Activated CD4-positive, alpha-beta T cell treated with anti-CD3 and anti-CD28 coated beads, Interleukin-2, Interleukin-4, amounts not matched to agents 100 ng/mL and 50 ng/mL, durations not matched to agents 16 hours and 8 hours (primary cell): ENCODE results near the gene NID1.
"Not testable (repeated sequence)": the region's sequence is repeated elsewhere in the genome, so short reads cannot be mapped to it uniquely, and the experiment has no call there.

Source experiments
- DNase-seq: peaks from one replicate; pipeline ENCODE4 v3.0.0-alpha.2; 2020; ENCODE audit warnings: low spot score

NID1 gene

DNA sequence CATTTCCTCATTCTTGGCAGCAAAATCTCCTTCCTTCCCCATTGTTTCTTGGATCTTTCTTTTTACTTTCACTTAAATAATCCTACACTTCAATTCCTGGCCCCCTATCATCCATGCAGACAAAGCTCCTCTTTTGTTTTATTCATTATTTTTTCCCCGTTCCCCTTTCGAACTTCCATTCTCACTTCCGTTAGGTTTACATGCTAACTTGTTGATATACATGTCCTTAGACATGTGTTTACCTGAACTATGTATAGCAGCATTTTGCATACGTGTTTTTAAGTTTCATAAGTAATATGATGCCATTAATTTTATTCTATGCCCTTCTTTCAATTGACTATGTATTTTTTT lies 131.1 kb downstream of the NID1 start:
- DNase-seq: no peak

DNA sequence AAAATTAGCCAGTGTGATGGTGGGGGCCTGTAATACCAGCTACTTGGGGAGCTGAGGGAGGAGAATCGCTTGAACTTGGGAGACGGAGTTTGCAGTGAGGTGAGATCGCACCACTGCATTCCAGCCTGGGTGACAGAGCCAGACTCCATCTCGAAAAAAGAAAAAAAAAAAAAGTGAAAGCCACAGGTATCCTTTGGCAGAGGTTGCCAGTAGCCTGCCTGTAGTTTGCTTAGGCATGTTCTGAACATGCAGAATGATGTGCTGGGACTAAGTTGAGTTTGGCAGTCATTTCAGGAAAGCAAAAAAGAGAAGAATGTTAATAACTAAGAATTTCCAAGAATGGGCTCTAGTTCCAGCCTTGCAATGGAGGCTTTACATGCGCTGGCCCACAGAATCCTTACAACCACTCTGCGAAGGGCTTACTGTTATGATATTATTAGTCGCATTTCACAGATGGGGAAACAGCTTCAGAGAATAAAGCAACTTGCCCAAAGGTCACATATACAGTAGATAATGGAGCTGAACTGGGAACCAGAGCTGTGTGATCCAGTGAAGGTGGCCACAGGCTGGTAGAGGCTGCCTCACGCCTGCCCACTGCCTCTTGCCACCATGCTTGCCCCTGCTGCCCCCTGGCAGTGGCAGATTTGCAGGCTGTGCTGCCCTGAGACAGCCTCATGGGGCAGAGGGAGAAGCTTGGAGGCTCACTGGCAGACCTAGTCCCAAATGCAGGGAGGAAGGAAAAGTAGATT lies 131.7 kb downstream of the NID1 start:
- no peak for DNase-seq

DNA sequence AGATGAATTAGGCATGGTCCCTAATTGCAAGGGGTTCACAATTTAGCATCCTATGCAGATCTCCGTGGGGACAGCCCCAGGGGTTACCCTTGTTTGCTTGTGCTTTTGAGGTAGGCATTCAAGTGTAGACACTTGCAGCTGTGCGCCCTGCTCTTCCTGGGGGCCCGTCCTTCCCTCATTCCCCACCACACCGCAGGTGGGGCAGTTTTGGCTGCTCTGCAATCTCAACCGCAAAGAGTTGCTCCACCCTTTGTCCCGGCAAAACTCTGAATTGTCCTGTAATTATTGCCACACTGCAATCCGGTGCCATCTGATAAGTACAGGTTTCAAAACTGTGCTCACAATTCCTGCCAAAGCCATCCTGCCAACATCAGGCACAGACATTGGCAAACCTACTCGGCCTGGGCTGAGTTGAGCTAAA lies 132.8 kb downstream of the NID1 start:
- DNase-seq: no peak

- DNase-seq: no peak
Measured at GRCh38 chr1:235931171-235931738, 133.6 kb downstream of the NID1 start.

DNA sequence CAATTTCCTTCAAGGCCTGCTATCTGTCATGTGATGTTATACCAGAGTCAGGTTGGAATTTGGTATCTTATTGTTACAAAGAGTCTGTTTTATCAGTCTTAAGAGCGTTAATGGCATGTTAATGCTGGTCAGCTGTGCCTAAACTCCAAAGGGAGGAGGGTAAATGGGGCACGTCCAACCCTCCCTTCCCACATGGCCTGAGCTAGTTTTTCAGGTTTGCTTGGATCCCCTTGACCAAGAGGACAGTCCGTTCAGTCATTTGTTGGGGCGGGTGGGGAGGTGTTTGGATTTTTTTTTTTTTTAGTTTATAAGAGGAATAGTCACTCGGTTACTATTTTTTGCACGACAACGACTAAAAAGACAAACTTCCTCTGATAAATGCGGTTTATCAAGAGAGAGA lies 134.3 kb downstream of the NID1 start:
- no peak for DNase-seq

DNA sequence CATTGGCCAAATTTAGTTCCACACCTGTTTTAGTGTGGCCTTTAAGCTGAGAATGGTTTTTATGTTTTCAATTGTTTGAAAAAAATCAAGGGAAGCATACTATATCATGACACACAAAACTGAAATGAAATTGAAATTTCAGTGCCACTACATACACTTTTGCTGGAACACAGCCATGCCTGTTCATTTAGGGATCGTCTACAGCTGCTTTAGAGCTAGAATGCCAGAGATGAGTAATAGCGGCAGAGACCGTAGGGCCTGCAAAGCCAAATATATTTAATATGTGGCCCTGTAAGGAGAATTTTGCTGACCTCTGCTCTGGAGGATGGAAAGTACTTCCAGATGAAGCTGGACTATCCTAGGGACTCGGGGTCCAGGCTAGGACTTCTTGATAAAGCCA lies 135.7 kb downstream of the NID1 start:
- no peak for DNase-seq

DNA sequence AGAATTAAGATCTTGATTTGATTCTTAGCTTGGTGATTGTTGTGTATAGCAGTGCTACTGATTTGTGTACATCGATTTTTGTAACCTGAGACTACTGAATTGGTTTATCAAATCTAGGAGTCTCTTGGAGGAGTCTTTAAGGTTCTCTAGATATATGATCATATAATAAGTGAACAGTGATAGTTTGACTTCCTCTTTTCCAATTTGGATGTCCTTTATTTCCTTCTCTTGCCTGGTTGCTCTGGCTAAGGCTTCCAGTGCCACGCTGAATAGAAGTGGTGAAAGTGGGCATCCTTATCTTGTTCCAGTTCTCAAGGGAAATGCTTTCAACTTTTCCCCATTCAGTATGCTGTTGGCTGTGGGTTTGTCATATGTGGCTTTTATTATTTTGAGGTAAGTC lies 136.7 kb downstream of the NID1 start:
- no peak for DNase-seq

GRCh38 chr1:235927551-235927950 lies 137.3 kb downstream of the NID1 start:
- not testable (repeated sequence) for DNase-seq
